ENCODE data around the gene ZC3H13.

ZC3H13 gene

GRCh38 chr13:45940061-45940460, 112.5 kb downstream of the ZC3H13 start:
- Histone ChIP-seq H3K4me1 (ENCODE audit: control insufficient read depth, insufficient read depth, low read length) (no peaks in the 10 kb centered on the region), H3K9me3 (ENCODE audit: control insufficient read depth, insufficient read depth, low read depth, low read length) (no peaks in the 10 kb centered on the region), H3K36me3 (ENCODE audit: control insufficient read depth, insufficient read depth, low read length) (no peaks in the 10 kb centered on the region), H3K27ac (ENCODE audit: low read depth, low read length) (no peak overlapping the region), H3K27me3 (ENCODE audit: control insufficient read depth, insufficient read depth, low read length) (no peaks in the 10 kb centered on the region), H3K9ac (ENCODE audit: low read length) (no peak overlapping the region), H3K4me3 (ENCODE audit: low read depth, low read length) (no peak overlapping the region)

- H3K36me3 ChIP-seq (ENCODE audit: control insufficient read depth, insufficient read depth, low read length): no peaks in the 10 kb centered on the region
- H3K9me3 ChIP-seq (ENCODE audit: control insufficient read depth, insufficient read depth, low read depth, low read length): no peaks in the 10 kb centered on the region
- H3K9ac ChIP-seq (ENCODE audit: low read length): no peak overlapping the region
- H3K27ac ChIP-seq (ENCODE audit: low read depth, low read length): no peak overlapping the region
- no peaks in the 10 kb centered on the region for H3K4me1 ChIP-seq (ENCODE audit: control insufficient read depth, insufficient read depth, low read length)
- H3K27me3 ChIP-seq (ENCODE audit: control insufficient read depth, insufficient read depth, low read length): no peaks in the 10 kb centered on the region
- H3K4me3 ChIP-seq (ENCODE audit: low read depth, low read length): no peak overlapping the region
Observed at GRCh38 chr13:45936621-45937020, 115.9 kb downstream of the ZC3H13 start.

- Histone ChIP-seq H3K36me3 (ENCODE audit: control insufficient read depth, insufficient read depth, low read length) (no peaks in the 10 kb centered on the region), H3K27ac (ENCODE audit: low read depth, low read length) (no peak overlapping the region), H3K27me3 (ENCODE audit: control insufficient read depth, insufficient read depth, low read length) (no peaks in the 10 kb centered on the region), H3K9me3 (ENCODE audit: control insufficient read depth, insufficient read depth, low read depth, low read length) (no peaks in the 10 kb centered on the region), H3K9ac (ENCODE audit: low read length) (no peak overlapping the region), H3K4me3 (ENCODE audit: low read depth, low read length) (no peak overlapping the region), H3K4me1 (ENCODE audit: control insufficient read depth, insufficient read depth, low read length) (no peaks in the 10 kb centered on the region)
Observed at GRCh38 chr13:45934283-45934682, 118.3 kb downstream of the ZC3H13 start.

- Histone ChIP-seq H3K4me1 (ENCODE audit: control insufficient read depth, insufficient read depth, low read length) (no peaks in the 10 kb centered on the region), H3K36me3 (ENCODE audit: control insufficient read depth, insufficient read depth, low read length) (no peaks in the 10 kb centered on the region), H3K9ac (ENCODE audit: low read length) (no peak overlapping the region), H3K27me3 (ENCODE audit: control insufficient read depth, insufficient read depth, low read length) (no peaks in the 10 kb centered on the region), H3K9me3 (ENCODE audit: control insufficient read depth, insufficient read depth, low read depth, low read length) (no peaks in the 10 kb centered on the region), H3K4me3 (ENCODE audit: low read depth, low read length) (no peak overlapping the region), H3K27ac (ENCODE audit: low read depth, low read length) (no peak overlapping the region)
Observed at GRCh38 chr13:45933203-45933908, 119.2 kb downstream of the ZC3H13 start.

GRCh38 chr13:45932676-45933075, 119.9 kb downstream of the ZC3H13 start:
- H3K27me3 ChIP-seq (ENCODE audit: control insufficient read depth, insufficient read depth, low read length): no peaks in the 10 kb centered on the region
- no peak overlapping the region for H3K27ac ChIP-seq (ENCODE audit: low read depth, low read length)
- H3K4me1 ChIP-seq (ENCODE audit: control insufficient read depth, insufficient read depth, low read length): no peaks in the 10 kb centered on the region
- H3K9ac ChIP-seq (ENCODE audit: low read length): no peak overlapping the region
- no peak overlapping the region for H3K4me3 ChIP-seq (ENCODE audit: low read depth, low read length)
- H3K9me3 ChIP-seq (ENCODE audit: control insufficient read depth, insufficient read depth, low read depth, low read length): no peaks in the 10 kb centered on the region
- no peaks in the 10 kb centered on the region for H3K36me3 ChIP-seq (ENCODE audit: control insufficient read depth, insufficient read depth, low read length)

- Histone ChIP-seq H3K36me3 (ENCODE audit: control insufficient read depth, insufficient read depth, low read length) (no peaks in the 10 kb centered on the region), H3K4me3 (ENCODE audit: low read depth, low read length) (no peak overlapping the region), H3K27me3 (ENCODE audit: control insufficient read depth, insufficient read depth, low read length) (no peaks in the 10 kb centered on the region), H3K4me1 (ENCODE audit: control insufficient read depth, insufficient read depth, low read length) (no peaks in the 10 kb centered on the region), H3K9ac (ENCODE audit: low read length) (no peak overlapping the region), H3K27ac (ENCODE audit: low read depth, low read length) (no peak overlapping the region), H3K9me3 (ENCODE audit: control insufficient read depth, insufficient read depth, low read depth, low read length) (no peaks in the 10 kb centered on the region)
Observed at GRCh38 chr13:45932172-45932571, 120.4 kb downstream of the ZC3H13 start.

- Histone ChIP-seq H3K4me3 (ENCODE audit: low read depth, low read length) (no peak overlapping the region), H3K27me3 (ENCODE audit: control insufficient read depth, insufficient read depth, low read length) (no peaks in the 10 kb centered on the region), H3K27ac (ENCODE audit: low read depth, low read length) (no peak overlapping the region), H3K4me1 (ENCODE audit: control insufficient read depth, insufficient read depth, low read length) (no peaks in the 10 kb centered on the region), H3K36me3 (ENCODE audit: control insufficient read depth, insufficient read depth, low read length) (no peaks in the 10 kb centered on the region), H3K9ac (ENCODE audit: low read length) (no peak overlapping the region), H3K9me3 (ENCODE audit: control insufficient read depth, insufficient read depth, low read depth, low read length) (no peaks in the 10 kb centered on the region)
Observed at GRCh38 chr13:45931211-45931610, 121.3 kb downstream of the ZC3H13 start.

- no peak overlapping the region for H3K27ac ChIP-seq (ENCODE audit: low read depth, low read length)
Observed at GRCh38 chr13:45930177-45930576, 122.4 kb downstream of the ZC3H13 start.

GRCh38 chr13:45928843-45929242, 123.7 kb downstream of the ZC3H13 start:
- Histone ChIP-seq H3K4me3 (ENCODE audit: low read depth, low read length) (no peak overlapping the region), H3K9me3 (ENCODE audit: control insufficient read depth, insufficient read depth, low read depth, low read length) (no peaks in the 10 kb centered on the region), H3K9ac (ENCODE audit: low read length) (no peak overlapping the region), H3K27ac (ENCODE audit: low read depth, low read length) (no peak overlapping the region), H3K36me3 (ENCODE audit: control insufficient read depth, insufficient read depth, low read length) (no peaks in the 10 kb centered on the region), H3K27me3 (ENCODE audit: control insufficient read depth, insufficient read depth, low read length) (no peaks in the 10 kb centered on the region), H3K4me1 (ENCODE audit: control insufficient read depth, insufficient read depth, low read length) (peaks cover 2% of the 10 kb centered on the region; the same call in 1 of the 2 replicates)

More at GRCh38 chr13:45930177-45930576, 122.4 kb downstream of the ZC3H13 start:
- no peaks in the 10 kb centered on the region for H3K9me3 ChIP-seq (ENCODE audit: control insufficient read depth, insufficient read depth, low read depth, low read length)
- no peaks in the 10 kb centered on the region for H3K27me3 ChIP-seq (ENCODE audit: control insufficient read depth, insufficient read depth, low read length)
- no peak overlapping the region for H3K4me3 ChIP-seq (ENCODE audit: low read depth, low read length)
- H3K9ac ChIP-seq (ENCODE audit: low read length): no peak overlapping the region
- H3K36me3 ChIP-seq (ENCODE audit: control insufficient read depth, insufficient read depth, low read length): no peaks in the 10 kb centered on the region
- H3K4me1 ChIP-seq (ENCODE audit: control insufficient read depth, insufficient read depth, low read length): no peaks in the 10 kb centered on the region

GRCh38 chr13:45928176-45928575, 124.4 kb downstream of the ZC3H13 start:
- Histone ChIP-seq H3K27ac (ENCODE audit: low read depth, low read length) (no peak overlapping the region), H3K9ac (ENCODE audit: low read length) (no peak overlapping the region), H3K36me3 (ENCODE audit: control insufficient read depth, insufficient read depth, low read length) (no peaks in the 10 kb centered on the region), H3K4me3 (ENCODE audit: low read depth, low read length) (no peak overlapping the region), H3K9me3 (ENCODE audit: control insufficient read depth, insufficient read depth, low read depth, low read length) (no peaks in the 10 kb centered on the region), H3K4me1 (ENCODE audit: control insufficient read depth, insufficient read depth, low read length) (peaks cover 3% of the 10 kb centered on the region; the same call in 1 of the 2 replicates), H3K27me3 (ENCODE audit: control insufficient read depth, insufficient read depth, low read length) (no peaks in the 10 kb centered on the region)

GRCh38 chr13:45926741-45927140, 125.8 kb downstream of the ZC3H13 start:
- Histone ChIP-seq H3K4me3 (ENCODE audit: low read depth, low read length) (no peak overlapping the region), H3K27ac (ENCODE audit: low read depth, low read length) (no peak overlapping the region), H3K27me3 (ENCODE audit: control insufficient read depth, insufficient read depth, low read length) (no peaks in the 10 kb centered on the region)

More at GRCh38 chr13:45926741-45927140, 125.8 kb downstream of the ZC3H13 start:
- H3K9ac ChIP-seq (ENCODE audit: low read length): no peak overlapping the region
- no peaks in the 10 kb centered on the region for H3K36me3 ChIP-seq (ENCODE audit: control insufficient read depth, insufficient read depth, low read length)
- H3K4me1 ChIP-seq (ENCODE audit: control insufficient read depth, insufficient read depth, low read length): peaks cover 3% of the 10 kb centered on the region; the same call in 1 of the 2 replicates
- H3K9me3 ChIP-seq (ENCODE audit: control insufficient read depth, insufficient read depth, low read depth, low read length): no peaks in the 10 kb centered on the region
